ENCODE data around the gene MGA.

DNA sequence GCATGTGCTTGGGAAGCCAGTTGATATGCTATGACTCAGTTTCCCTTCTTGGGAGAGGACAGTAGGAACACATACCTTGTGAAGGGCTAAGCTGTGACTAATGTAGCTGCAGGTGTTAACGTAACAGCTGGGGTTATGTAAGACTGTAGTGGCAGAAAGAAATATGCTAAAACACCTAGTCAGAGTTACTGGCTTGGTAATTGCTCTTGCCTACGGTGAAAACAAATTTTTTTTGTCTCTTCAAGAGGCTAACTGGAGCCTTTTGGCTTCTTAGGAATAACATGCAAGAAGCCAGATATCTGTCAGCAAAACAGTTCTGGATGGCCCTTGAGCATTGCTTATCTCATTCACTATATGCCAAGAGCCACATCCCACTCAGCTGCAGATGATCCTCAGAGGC, 115.4 kb downstream of the MGA start:
- TF ChIP-seq, protein P1, sequence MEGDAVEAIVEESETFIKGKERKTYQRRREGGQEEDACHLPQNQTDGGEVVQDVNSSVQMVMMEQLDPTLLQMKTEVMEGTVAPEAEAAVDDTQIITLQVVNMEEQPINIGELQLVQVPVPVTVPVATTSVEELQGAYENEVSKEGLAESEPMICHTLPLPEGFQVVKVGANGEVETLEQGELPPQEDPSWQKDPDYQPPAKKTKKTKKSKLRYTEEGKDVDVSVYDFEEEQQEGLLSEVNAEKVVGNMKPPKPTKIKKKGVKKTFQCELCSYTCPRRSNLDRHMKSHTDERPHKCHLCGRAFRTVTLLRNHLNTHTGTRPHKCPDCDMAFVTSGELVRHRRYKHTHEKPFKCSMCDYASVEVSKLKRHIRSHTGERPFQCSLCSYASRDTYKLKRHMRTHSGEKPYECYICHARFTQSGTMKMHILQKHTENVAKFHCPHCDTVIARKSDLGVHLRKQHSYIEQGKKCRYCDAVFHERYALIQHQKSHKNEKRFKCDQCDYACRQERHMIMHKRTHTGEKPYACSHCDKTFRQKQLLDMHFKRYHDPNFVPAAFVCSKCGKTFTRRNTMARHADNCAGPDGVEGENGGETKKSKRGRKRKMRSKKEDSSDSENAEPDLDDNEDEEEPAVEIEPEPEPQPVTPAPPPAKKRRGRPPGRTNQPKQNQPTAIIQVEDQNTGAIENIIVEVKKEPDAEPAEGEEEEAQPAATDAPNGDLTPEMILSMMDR (IDR thresholded peaks at IDR 0.05), result no peak
- no peak for TF ChIP-seq POLR2A (IDR thresholded peaks at IDR 0.05)
